Keratinocyte (primary cell): ENCODE data around the gene CNTNAP2. TPM values are rescaled to one million over a fixed set of nuclear protein-coding genes. Genes with fewer than 3 reads are reported as not detected.

Source experiments
- DNase-seq: peaks from one replicate; pipeline ENCODE4 v3.0.0-alpha.2; 2011; ENCODE audit warnings: low read depth, missing footprints, low spot score
- FAIRE-seq: peaks from 2 replicates; lab custom pipeline; 2011; peaks lifted over from hg19 to GRCh38; lab: Jason Lieb, UNC
- H2AFZ ChIP-seq: 2 replicates; pipeline ENCODE4 v1.6.0; 2012; ENCODE audit warnings: low read length, control low read depth, inconsistent platforms; ENCODE audit not compliant: control insufficient read depth
- H3K27ac ChIP-seq: 2 replicates; pipeline ENCODE4 v1.5.1; 2011; ENCODE audit warnings: low read length; ENCODE audit not compliant: control insufficient read depth, insufficient read depth
- H3K27me3 ChIP-seq: 3 replicates; pipeline ENCODE4 v1.6.0; 2011; ENCODE audit warnings: low read length; ENCODE audit not compliant: control insufficient read depth, insufficient read depth; ENCODE audit errors: extremely low read depth
- H3K36me3 ChIP-seq, 2 experiments: 2 replicates in 1 of 2; 3 replicates in 1 of 2; pipeline ENCODE4 v1.5.1; 2011; ENCODE audit warnings: low read length in 2 of 2, mild to moderate bottlenecking in 1 of 2; ENCODE audit not compliant: control insufficient read depth in 2 of 2, insufficient read depth in 2 of 2; ENCODE audit errors: extremely low read depth in 1 of 2
- H3K4me1 ChIP-seq: 3 replicates; pipeline ENCODE4 v1.5.1; 2011; ENCODE audit warnings: low read length; ENCODE audit not compliant: control insufficient read depth, insufficient read depth; ENCODE audit errors: extremely low read depth
- H3K4me2 ChIP-seq: 3 replicates; pipeline ENCODE4 v1.6.0; 2011; ENCODE audit warnings: low read depth, low read length; ENCODE audit not compliant: control insufficient read depth, insufficient read depth; ENCODE audit errors: extremely low read depth
- H3K4me3 ChIP-seq, 3 experiments: fragments of 200-600 bp in 1 of 3; sonication (generic) in 1 of 3; 2 replicates in 2 of 3; 3 replicates in 1 of 3; pipeline ENCODE4 v1.5.1; 2011 to 2016; ENCODE audit warnings: low read length in 3 of 3, mild to moderate bottlenecking in 3 of 3, control low read depth in 2 of 3, inconsistent platforms in 1 of 3, low read depth in 1 of 3, mixed read lengths in 1 of 3, mixed run types in 1 of 3, moderate library complexity in 1 of 3; ENCODE audit not compliant: control insufficient read depth in 2 of 3, insufficient read depth in 2 of 3; ENCODE audit errors: extremely low read depth in 1 of 3
- H3K79me2 ChIP-seq: 2 replicates; pipeline ENCODE4 v1.6.0; 2012; ENCODE audit warnings: low read length; ENCODE audit not compliant: control insufficient read depth, insufficient read depth
- H3K9ac ChIP-seq: 3 replicates; pipeline ENCODE4 v1.6.0; 2011; ENCODE audit warnings: low read length; ENCODE audit not compliant: control insufficient read depth, insufficient read depth; ENCODE audit errors: extremely low read depth
- H3K9me1 ChIP-seq: 3 replicates; pipeline ENCODE4 v1.6.0; 2011; ENCODE audit warnings: low read length; ENCODE audit not compliant: control insufficient read depth, insufficient read depth; ENCODE audit errors: extremely low read depth
- H3K9me3 ChIP-seq: 2 replicates; pipeline ENCODE4 v1.5.1; 2012; ENCODE audit warnings: low read depth, low read length; ENCODE audit not compliant: control insufficient read depth
- H4K20me1 ChIP-seq: 3 replicates; pipeline ENCODE4 v1.6.0; 2011; ENCODE audit warnings: low read length; ENCODE audit not compliant: control insufficient read depth, insufficient read depth; ENCODE audit errors: extremely low read depth
- EZH2 ChIP-seq: IDR thresholded peaks from one replicate; pipeline ENCODE4 v1.6.1; 2012; ENCODE audit warnings: inconsistent platforms, mild to moderate bottlenecking, low read length, moderate library complexity
- dilution Hi-C: fragments of 300-500 bp; cut with MboI; formaldehyde crosslinking; loops from one replicate; pipeline ENCODE4 v1.7.0; 2020; ENCODE audit warnings: low sequenced_read_pairs; ENCODE audit not compliant: extremely low pct_ligation_motif_present
- polyA plus RNA-seq, 5 experiments: library from polyadenylated mRNA; depleted of rRNA in 3 of 5; stranded (reverse) in 3 of 5; stranded (forward) in 1 of 5; unstranded in 1 of 5; fragments of >200 nt; gene quantifications; 1 replicate in 1 of 5; 2 replicates in 3 of 5; 3 replicates in 1 of 5; pipeline versions ENCODE4 v1.2.1 to v1.2.3, GENCODE V29; 2011 to 2012; ENCODE audit warnings: missing spikeins in 2 of 5, low read depth in 1 of 5, low replicate concordance in 1 of 5
- TF ChIP-seq, protein P1 (sequence below), 3 experiments: IDR thresholded peaks in 1 of 3; conservative IDR thresholded peaks in 1 of 3; optimal IDR thresholded peaks in 1 of 3; 2 replicates in 2 of 3; 3 replicates in 1 of 3; pipeline versions ENCODE3 to v1.5.1; 2011; ENCODE audit warnings: low read length in 3 of 3, mild to moderate bottlenecking in 3 of 3, moderate library complexity in 2 of 3, control low read depth in 1 of 3, inconsistent platforms in 1 of 3; ENCODE audit not compliant: insufficient read depth in 2 of 3; ENCODE audit errors: extremely low read depth in 1 of 3

Gene CNTNAP2
- polyA plus RNA-seq, 1 donor (not counting 4 experiments of a cell fraction or from before 2014, with no cell fraction given) = 1.4 TPM

DNA sequence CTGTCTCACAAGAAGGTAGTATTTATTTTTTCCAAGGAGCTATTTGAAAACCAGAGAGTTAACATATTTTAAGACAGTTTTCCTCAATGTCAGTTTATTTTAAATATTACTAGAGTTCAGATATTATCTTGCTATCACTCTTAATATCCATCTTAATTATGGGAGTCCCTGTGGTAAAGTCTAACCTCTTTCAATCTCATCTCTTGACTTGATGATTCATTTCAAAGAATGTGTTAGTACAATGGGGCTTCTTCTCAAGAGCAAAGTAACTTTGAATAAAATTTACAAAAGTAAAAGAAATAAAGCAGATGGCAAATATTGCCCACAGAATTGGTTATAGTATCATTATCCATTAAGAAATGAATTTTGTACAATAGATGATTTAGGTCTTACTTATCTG is 1742.9 kb downstream of the CNTNAP2 start:
- H2AFZ ChIP-seq = no peak overlapping the region
- H3K4me2 ChIP-seq = no peak overlapping the region
- H3K4me1 ChIP-seq = no peaks in the 10 kb centered on the region
- dilution Hi-C loops = no loop called here
- H3K79me2 ChIP-seq = no peaks in the 10 kb centered on the region
- no peaks in the 10 kb centered on the region for H4K20me1 ChIP-seq
- no peaks in the 10 kb centered on the region for H3K27me3 ChIP-seq
- no peak overlapping the region for H3K9ac ChIP-seq
- no peak overlapping the region for H3K4me3 ChIP-seq
- FAIRE-seq (no peak), DNase-seq (no peak)
- TF ChIP-seq, protein P1, sequence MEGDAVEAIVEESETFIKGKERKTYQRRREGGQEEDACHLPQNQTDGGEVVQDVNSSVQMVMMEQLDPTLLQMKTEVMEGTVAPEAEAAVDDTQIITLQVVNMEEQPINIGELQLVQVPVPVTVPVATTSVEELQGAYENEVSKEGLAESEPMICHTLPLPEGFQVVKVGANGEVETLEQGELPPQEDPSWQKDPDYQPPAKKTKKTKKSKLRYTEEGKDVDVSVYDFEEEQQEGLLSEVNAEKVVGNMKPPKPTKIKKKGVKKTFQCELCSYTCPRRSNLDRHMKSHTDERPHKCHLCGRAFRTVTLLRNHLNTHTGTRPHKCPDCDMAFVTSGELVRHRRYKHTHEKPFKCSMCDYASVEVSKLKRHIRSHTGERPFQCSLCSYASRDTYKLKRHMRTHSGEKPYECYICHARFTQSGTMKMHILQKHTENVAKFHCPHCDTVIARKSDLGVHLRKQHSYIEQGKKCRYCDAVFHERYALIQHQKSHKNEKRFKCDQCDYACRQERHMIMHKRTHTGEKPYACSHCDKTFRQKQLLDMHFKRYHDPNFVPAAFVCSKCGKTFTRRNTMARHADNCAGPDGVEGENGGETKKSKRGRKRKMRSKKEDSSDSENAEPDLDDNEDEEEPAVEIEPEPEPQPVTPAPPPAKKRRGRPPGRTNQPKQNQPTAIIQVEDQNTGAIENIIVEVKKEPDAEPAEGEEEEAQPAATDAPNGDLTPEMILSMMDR (optimal IDR thresholded peaks at IDR 0.05 in 1 of 3, IDR thresholded peaks at IDR 0.05 in 1 of 3, conservative IDR thresholded peaks at IDR 0.05 in 1 of 3; ENCODE audit: extremely low read depth in 1 of 3, insufficient read depth in 2 of 3, low read length in 3 of 3) = no peak
- TF ChIP-seq EZH2 = no peak
- no peaks in the 10 kb centered on the region for H3K9me3 ChIP-seq
- no peaks in the 10 kb centered on the region for H3K9me1 ChIP-seq
- no peak overlapping the region for H3K27ac ChIP-seq
- no peaks in the 10 kb centered on the region for H3K36me3 ChIP-seq

GRCh38 chr7:147861058-147861716 is 1744.6 kb downstream of the CNTNAP2 start:
- Histone ChIP-seq H3K27ac (no peak overlapping the region), H3K36me3 (no peaks in the 10 kb centered on the region), H3K4me1 (no peaks in the 10 kb centered on the region), H4K20me1 (no peaks in the 10 kb centered on the region), H3K9ac (no peak overlapping the region), H3K9me1 (no peaks in the 10 kb centered on the region), H2AFZ (no peak overlapping the region), H3K79me2 (no peaks in the 10 kb centered on the region), H3K4me2 (no peak overlapping the region), H3K4me3 (no peak overlapping the region), H3K27me3 (no peaks in the 10 kb centered on the region), H3K9me3 (no peaks in the 10 kb centered on the region)
- TF ChIP-seq EZH2 = no peak
- TF ChIP-seq, protein P1 (optimal IDR thresholded peaks at IDR 0.05 in 1 of 3, IDR thresholded peaks at IDR 0.05 in 1 of 3, conservative IDR thresholded peaks at IDR 0.05 in 1 of 3; ENCODE audit: extremely low read depth in 1 of 3, insufficient read depth in 2 of 3, low read length in 3 of 3) = no peak
- DNase-seq (no peak), FAIRE-seq (no peak)
- dilution Hi-C loops = no loop called here
